Heart left ventricle (tissue), 16 donors: ENCODE data around the gene GNG3. TPM values are rescaled to one million over a fixed set of nuclear protein-coding genes. Genes with fewer than 3 reads are reported as not detected.
A peak's percentile ranks its signal among the peaks of the same experiment; 100 is the strongest.

Experiments used
- ATAC-seq, 4 donors: fragments of 200-7000 bp; cut with Tn5 transposase; one replicate each; pipeline ENCODE4 v1.9.1; 2020 to 2022; ENCODE audit warnings: moderate library complexity in 4 of 4, mild to moderate bottlenecking in 3 of 4, moderate number of reproducible peaks in 1 of 4
- DNase-seq, 5 donors: peaks; one replicate each; pipeline ENCODE4 v3.0.0-alpha.2; 2020
- H3K27ac ChIP-seq, 12 donors: fragments of 200-600 bp; sonication (generic) in 4 of 12; one replicate each; pipeline versions ENCODE4 v1.5.0 to v1.8.0; 2016 to 2022; ENCODE audit warnings: mild to moderate bottlenecking in 2 of 12
- H3K27me3 ChIP-seq, 9 donors: fragments of 200-600 bp; sonication (generic) in 2 of 9; one replicate each; pipeline versions ENCODE4 v1.5.1 to v1.8.0; 2016 to 2022; ENCODE audit warnings: mild to moderate bottlenecking in 3 of 9
- H3K36me3 ChIP-seq, 9 donors: fragments of 200-600 bp; sonication (generic) in 2 of 9; one replicate each; pipeline versions ENCODE4 v1.5.0 to v1.8.0; 2018 to 2022; ENCODE audit warnings: mild to moderate bottlenecking in 2 of 9
- H3K4me1 ChIP-seq, 12 donors: fragments of 200-600 bp; sonication (generic) in 4 of 12; one replicate each; pipeline versions ENCODE4 v1.5.0 to v1.8.0; 2016 to 2022; ENCODE audit warnings: mild to moderate bottlenecking in 3 of 12
- H3K4me3 ChIP-seq, 12 donors: fragments of 200-600 bp; sonication (generic) in 4 of 12; one replicate each; pipeline versions ENCODE4 v1.5.0 to v1.8.0; 2017 to 2022; ENCODE audit warnings: mild to moderate bottlenecking in 9 of 12, moderate library complexity in 4 of 12
- H3K9me3 ChIP-seq, 12 donors: fragments of 200-600 bp; sonication (generic) in 4 of 12; one replicate each; pipeline versions ENCODE4 v1.5.0 to v1.8.0; 2016 to 2022; ENCODE audit warnings: mild to moderate bottlenecking in 1 of 12
- CTCF ChIP-seq, 12 donors: fragments of 200-600 bp; sonication (generic) in 4 of 12; IDR thresholded peaks; one replicate each; pipeline versions ENCODE4 v1.5.0 to v1.8.0; 2018 to 2022; ENCODE audit warnings: antibody characterized with exemption in 12 of 12, mild to moderate bottlenecking in 5 of 12
- POLR2A ChIP-seq, 2 donors: fragments of 450-650 bp; IDR thresholded peaks; one replicate each; pipeline ENCODE4 v1.6.1; 2017; ENCODE audit warnings: antibody characterized with exemption in 2 of 2, mild to moderate bottlenecking in 2 of 2, moderate library complexity in 2 of 2
- WGBS, 4 donors: extraction: QIAGEN DNeasy Blood & Tissue Kit in 2 of 4; methylation state at CpG; one replicate each; pipeline versions ENCODE4 v1.1.5 to v1.1.7; 2013 to 2018; 5-methylcytosine and 5-hydroxymethylcytosine counted together
- intact Hi-C, 10 donors: fragments of 100-400 bp; cut with DNase I; formaldehyde crosslinking; loops; one replicate each; pipeline versions ENCODE4 v1.11.1 to v1.14.2; 2022
- polyA plus RNA-seq, 2 donors: library from polyadenylated mRNA; stranded (reverse); fragments of 200-250 nt; gene quantifications; one replicate each; pipeline ENCODE4 v1.2.3, GENCODE V29; 2013
- total RNA-seq, 9 donors: library from RNA; depleted of rRNA in 2 of 9; stranded (reverse); fragments of >200 nt in 2 of 9; fragmentation: NEBNext Ultra II Directional in 3 of 9; extraction: Animal tissue kit (Norgen Biotek cat#: 25700) in 3 of 9; gene quantifications; one replicate each; pipeline versions ENCODE4 v1.1.0 to v1.2.4, GENCODE V29; 2016 to 2023
- donor health status: ischemic (EF 13 %, LVEDD 7.1; RV severe dilation, severe dysfunction).
- donor health status: healthy with polysubstance abuse.
- donor health status: DM: no; HTN: yes; CAD: no.
- donor health status: DM: no; HTN: no; CAD: no.
- donor health status: ischemic (EF 25% LVEDD 6.9; RV normal size, moderate dysfunction).
- donor health status: ischemic (EF 25% LVEDD 5.7; RV mildly dilated, moderate dysfunction).
- donor health status: healthy.
- donor health status: DM: yes; HTN: yes; CAD: no.
- donor health status: ischemic (EF 35%, LVEDD 5.7; RV mildly dilated, moderate dysfunction).
- donor health status: nonischemic (EF 11% LVEDD 7.7; RV severe dilation, severe dysfunction).
- donor health status: DM: yes; HTN: yes; CAD: no.
- donor health status: PGD.
- donor health status: ischemic (EF 29% LVEDD 5.4; RV normal size, mild dysfunction).
- donor health status: nonischemic (EF 23%, LVEDD 6.1; RV moderate dilation, normal function).

The GNG3 gene
- total and polyA plus RNA-seq, 11 donors = 0.14 to 0.55 (median 0.29) TPM; not detected in 6

GRCh38 chr11:62752994-62753735 lies 45.7 kb downstream of the GNG3 start:
- no peaks in the 10 kb centered on the region for H3K27me3 ChIP-seq
- intact Hi-C loops = loop anchor here in 2 of 10 donors (1.0 kb wide), 2 partner anchors 18 to 25 kb away; partner anchors contain the start of genes TAF6L (in 1 of the 2) and TTC9C (in 1 of the 2)
- no peaks in the 10 kb centered on the region for H3K9me3 ChIP-seq
- no peak for DNase-seq
- H3K36me3 ChIP-seq = peaks cover 0 to 37% (median 23%) of the 10 kb centered on the region in 9 donors
- 71 to 80% (median 75%) methylated on average over 13 to 15 of the region's 15 CpGs for WGBS, 4 donors
- no peak for ATAC-seq
- peaks cover 3 to 43% (median 16%) of the 10 kb centered on the region in 12 donors for H3K4me1 ChIP-seq
- TF ChIP-seq POLR2A (IDR thresholded peaks at IDR 0.05) (no peak), CTCF (IDR thresholded peaks at IDR 0.05) (no peak)
- peak overlapping the region; percentile 85 to 97 (median 94) for H3K27ac ChIP-seq
- H3K4me3 ChIP-seq = peak overlapping the region in 11 of 12 donors; percentile 21 to 86 (median 71)

- WGBS, 4 donors = 1 to 2% (median 1%) methylated on average over 47 of the region's 47 CpGs
- Histone ChIP-seq H3K4me3 (peak within 1 kb of the TSS; percentile 21 to 86 (median 71)), H3K27ac (peak within 1 kb of the TSS; percentile 85 to 97 (median 94)), H3K4me1 (peaks cover 3 to 43% (median 16%) of the 10 kb centered on the region in 12 donors), H3K27me3 (no peaks in the 10 kb centered on the region), H3K9me3 (no peaks in the 10 kb centered on the region), H3K36me3 (peaks cover 0 to 29% (median 20%) of the 10 kb centered on the region in 9 donors)
- DNase-seq = peak; percentile 96 to 99 (median 99)
- TF ChIP-seq POLR2A (IDR thresholded peaks at IDR 0.05) = peak in 1 of 2 donors; percentile 74
- peak in 1 of 12 donors; percentile 13 for TF ChIP-seq CTCF (IDR thresholded peaks at IDR 0.05)
- intact Hi-C loops = loop anchor here in 2 of 10 donors (1.0 to 2.0 kb wide), 3 partner anchors 17 to 26 kb away; partner anchors contain the start of genes TTC9C (in 2 of the 2) and TAF6L (in 1 of the 2)
- peak; percentile 97 to 98 (median 98) for ATAC-seq
These were observed 46.5 kb downstream of the GNG3 start, which contains the start of gene ZBTB3 for GRCh38 chr11:62753736-62754603. ZBTB3 (minus strand) TSS chr11:62754160; CDS start chr11:62753664, 496 bp downstream.

- TF ChIP-seq POLR2A (IDR thresholded peaks at IDR 0.05) = no peak
- no peak for TF ChIP-seq CTCF (IDR thresholded peaks at IDR 0.05)
- WGBS, 4 donors = 80 to 85% (median 84%) methylated on average over 10 of the region's 10 CpGs
- Histone ChIP-seq H3K36me3 (peaks cover 0 to 21% (median 10%) of the 10 kb centered on the region in 9 donors), H3K27ac (peak overlapping the region in 1 of 12 donors; percentile 90), H3K27me3 (no peaks in the 10 kb centered on the region), H3K9me3 (no peaks in the 10 kb centered on the region), H3K4me1 (peaks cover 3 to 38% (median 16%) of the 10 kb centered on the region in 12 donors), H3K4me3 (no peak overlapping the region)
- DNase-seq (no peak), ATAC-seq (no peak)
- intact Hi-C loops = loop anchor here in 1 of 10 donors (2.0 kb wide), 1 partner anchor 26 kb away; the partner anchor contains the start of gene TTC9C
These were observed 47.7 kb downstream of the GNG3 start for GRCh38 chr11:62755086-62755615.
